ENCODE measurements around the gene ZNF853.
"Not testable (repeated sequence)": the region's sequence is repeated elsewhere in the genome, so short reads cannot be mapped to it uniquely, and the experiment has no call there.

Gene ZNF853

GRCh38 chr7:6653071-6654003 is 37.9 kb downstream of the ZNF853 start:
- DNase-seq: no peak

- no peak for DNase-seq
Measured at GRCh38 chr7:6654113-6654841, 38.9 kb downstream of the ZNF853 start.

- DNase-seq: no peak
Measured at GRCh38 chr7:6654842-6655610, 39.6 kb downstream of the ZNF853 start.

- no peak for DNase-seq
Measured at GRCh38 chr7:6655636-6656385, 40.4 kb downstream of the ZNF853 start.

- no peak for DNase-seq
Measured at GRCh38 chr7:6656413-6656812, 41.0 kb downstream of the ZNF853 start.

- DNase-seq: no peak
Measured at GRCh38 chr7:6658618-6659345, 43.4 kb downstream of the ZNF853 start.

- DNase-seq: not testable (repeated sequence)
Measured at GRCh38 chr7:6670851-6671250, 55.4 kb downstream of the ZNF853 start.

Measured in activated CD8-positive, alpha-beta memory T cell treated with anti-CD3 and anti-CD28 coated beads, Interleukin-2, amount 50 U/mL, for 48 hours (primary cell).